GM18505 (cell line): ENCODE measurements around the gene DISP1.
"Not testable (repeated sequence)": the region's sequence is repeated elsewhere in the genome, so short reads cannot be mapped to it uniquely, and the experiment has no call there.

ENCODE experiments used
- ATAC-seq: cut with Tn5 transposase; IDR thresholded peaks from one replicate; pipeline ENCODE4 v1.9.1; 2021; ENCODE audit not compliant: unreplicated experiment
- POLR2A ChIP-seq: IDR thresholded peaks from 4 replicates; pipeline ENCODE4 v1.6.1; 2011; ENCODE audit warnings: borderline replicate concordance; ENCODE audit not compliant: insufficient read depth, insufficient read length; ENCODE audit errors: extremely low read depth

Gene DISP1

DNA sequence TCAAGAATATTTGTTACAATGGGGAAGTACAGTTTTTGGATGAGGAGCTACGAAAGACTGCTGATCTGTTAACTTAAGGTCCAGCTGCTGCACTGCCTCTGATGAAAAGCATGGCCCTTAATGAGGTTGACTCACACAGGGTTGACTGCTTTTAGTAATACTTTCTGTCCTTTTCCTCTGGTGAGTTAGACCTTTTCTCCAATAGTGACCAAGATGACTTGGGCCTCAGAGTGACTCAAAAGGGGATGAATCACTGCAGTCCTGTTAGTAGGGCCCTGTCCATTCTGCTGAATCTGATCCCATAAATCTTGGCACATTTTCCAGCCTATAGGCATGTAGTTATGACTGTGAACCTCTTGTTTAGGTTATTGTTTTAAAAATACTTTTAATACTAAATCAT, 2.7 kb downstream of the DISP1 start:
- TF ChIP-seq POLR2A: no peak
- no peak for ATAC-seq

DNA sequence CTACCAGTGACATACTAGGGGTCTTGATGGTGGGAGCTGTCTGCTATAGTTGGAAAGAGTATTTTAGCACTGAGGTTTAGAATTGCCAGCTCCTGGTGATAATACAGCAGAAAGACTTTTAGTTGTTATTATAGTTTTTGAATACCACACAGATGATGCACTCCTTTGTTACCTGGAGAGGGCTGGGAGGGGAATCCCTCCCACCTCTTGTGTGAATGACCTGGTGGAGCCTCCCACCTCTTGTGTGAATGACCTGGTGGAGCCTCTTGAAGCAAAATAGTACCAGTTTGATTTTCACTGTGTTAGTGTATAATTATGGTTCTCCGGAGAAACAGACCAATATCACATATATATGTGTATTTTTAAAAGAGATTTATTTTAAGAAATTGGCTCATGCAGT, 3.3 kb downstream of the DISP1 start:
- no peak for TF ChIP-seq POLR2A
- no peak for ATAC-seq

DNA sequence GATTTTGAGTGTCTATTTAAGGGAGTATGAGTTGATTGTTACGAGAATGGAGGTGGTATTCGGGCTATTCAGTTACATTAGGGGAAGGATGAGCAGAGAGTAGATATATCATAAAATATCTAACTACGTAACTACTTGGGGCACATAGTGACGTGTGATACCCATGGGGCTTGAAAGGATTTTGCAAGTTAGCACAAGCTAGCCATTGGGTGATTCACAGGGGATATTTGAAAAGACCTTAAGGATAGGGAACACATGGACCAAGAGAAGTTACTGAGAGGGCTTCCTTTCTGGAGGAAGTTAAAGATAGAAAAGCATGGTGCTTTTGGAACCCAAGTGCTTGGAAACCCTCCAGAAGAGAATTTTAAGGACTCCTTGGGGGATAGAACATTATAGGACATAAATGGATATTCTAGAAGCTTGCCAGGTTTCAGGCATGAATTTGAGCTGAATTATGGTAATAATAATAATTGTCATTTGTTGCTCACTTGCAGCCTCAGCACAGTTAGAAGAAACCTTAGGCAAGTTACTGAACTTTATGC, 5.4 kb downstream of the DISP1 start:
- no peak for ATAC-seq
- no peak for TF ChIP-seq POLR2A

DNA sequence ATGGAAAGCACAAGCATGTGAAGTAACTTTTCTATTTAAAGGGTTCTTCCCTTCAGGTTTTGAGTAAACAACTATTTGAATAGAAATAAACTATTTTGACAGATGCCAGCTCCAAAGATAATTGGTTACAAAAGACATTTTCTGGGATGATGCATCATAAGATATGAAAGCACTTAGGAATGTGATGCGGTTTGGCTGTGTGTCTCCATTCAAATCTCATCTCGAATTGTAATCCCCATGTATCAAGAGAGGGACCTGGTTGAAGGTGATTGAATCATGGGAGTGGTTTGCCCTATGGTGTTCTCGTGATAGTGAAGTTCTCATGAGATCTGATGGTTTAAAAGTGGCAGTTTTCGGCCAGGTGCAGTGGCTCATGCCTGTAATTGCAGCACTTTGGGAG, 6.4 kb downstream of the DISP1 start:
- TF ChIP-seq POLR2A: no peak
- ATAC-seq: no peak

DNA sequence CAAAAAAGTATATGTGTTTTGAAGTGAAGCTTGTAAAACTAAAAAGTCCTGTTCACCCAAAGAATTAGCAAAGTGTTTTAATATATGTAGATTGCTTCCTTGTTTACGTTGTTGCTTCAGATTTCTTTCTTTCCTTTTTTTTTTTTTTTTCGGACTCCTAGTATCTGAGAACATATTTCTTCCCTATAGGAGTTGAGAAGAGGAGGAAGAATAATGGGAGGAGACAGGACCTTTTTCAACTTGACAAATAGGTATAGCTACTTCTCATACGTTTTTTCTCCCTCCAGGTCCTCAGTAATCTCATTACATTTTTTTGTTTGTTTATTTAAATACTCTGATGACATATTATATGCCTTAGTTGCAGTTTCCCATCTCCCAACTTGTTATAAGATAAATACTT, 8.9 kb downstream of the DISP1 start:
- no peak for ATAC-seq

DNA sequence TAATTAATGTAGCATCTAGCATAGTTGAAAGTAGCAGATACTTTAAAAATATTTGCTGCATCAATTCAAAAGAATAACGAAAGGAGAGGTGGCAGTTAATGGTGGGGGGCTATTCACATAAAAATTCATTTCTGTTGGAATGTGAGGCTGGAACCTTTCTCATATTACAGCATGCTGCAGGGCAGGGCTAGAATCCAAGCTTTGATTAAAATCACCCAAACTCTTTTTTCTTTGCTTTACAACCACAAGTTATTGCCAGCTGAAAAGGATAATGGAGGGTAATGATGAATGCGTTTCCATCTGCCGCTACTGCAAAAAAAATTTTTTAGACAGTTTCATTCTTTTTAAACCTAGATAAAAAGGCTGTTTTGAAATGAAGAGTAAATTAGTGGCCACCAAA, 9.8 kb downstream of the DISP1 start:
- no peak for ATAC-seq
- TF ChIP-seq POLR2A: no peak

More for the DNA sequence above, 8.9 kb downstream of the DISP1 start:
- no peak for TF ChIP-seq POLR2A

DNA sequence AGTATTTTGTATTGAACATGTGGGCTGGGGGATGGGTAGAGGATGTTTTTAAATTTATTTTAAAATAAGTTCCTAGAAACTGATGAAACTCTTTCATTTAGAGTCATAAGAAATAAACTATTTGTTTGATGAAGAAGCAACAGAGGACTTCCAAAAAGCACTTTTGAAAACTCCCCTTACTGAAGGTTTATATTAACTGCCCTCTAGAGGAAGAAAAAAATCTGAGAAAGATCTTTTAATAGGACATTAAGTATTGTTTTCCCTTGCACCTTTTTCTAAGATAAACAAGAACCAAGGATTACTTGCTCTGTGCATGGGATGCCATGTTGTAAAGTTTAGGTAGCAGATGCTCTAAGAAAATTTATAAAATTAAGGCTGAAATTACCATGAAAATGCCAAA, 14.1 kb downstream of the DISP1 start:
- TF ChIP-seq POLR2A: no peak

DNA sequence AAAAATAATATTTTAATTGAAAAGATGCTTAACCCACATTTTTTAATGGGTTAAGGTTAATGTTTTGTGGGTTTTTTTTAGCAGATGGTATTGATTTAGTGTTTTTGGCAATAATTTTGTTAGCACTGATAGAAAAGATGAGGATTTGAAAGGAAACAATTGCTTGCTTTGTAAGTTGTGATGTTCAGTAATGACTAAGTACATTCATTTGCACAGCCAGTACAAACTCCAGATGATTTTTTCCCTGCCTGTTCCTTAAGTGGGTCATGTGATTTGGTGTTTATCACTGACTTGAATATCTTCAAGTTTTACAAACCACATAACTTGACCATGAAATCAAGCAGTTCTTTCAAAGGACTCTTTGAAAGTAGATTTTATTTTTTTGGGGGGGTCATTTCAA, 15.0 kb downstream of the DISP1 start:
- TF ChIP-seq POLR2A: no peak
- no peak for ATAC-seq

More for the DNA sequence above, 14.1 kb downstream of the DISP1 start:
- no peak for ATAC-seq

DNA sequence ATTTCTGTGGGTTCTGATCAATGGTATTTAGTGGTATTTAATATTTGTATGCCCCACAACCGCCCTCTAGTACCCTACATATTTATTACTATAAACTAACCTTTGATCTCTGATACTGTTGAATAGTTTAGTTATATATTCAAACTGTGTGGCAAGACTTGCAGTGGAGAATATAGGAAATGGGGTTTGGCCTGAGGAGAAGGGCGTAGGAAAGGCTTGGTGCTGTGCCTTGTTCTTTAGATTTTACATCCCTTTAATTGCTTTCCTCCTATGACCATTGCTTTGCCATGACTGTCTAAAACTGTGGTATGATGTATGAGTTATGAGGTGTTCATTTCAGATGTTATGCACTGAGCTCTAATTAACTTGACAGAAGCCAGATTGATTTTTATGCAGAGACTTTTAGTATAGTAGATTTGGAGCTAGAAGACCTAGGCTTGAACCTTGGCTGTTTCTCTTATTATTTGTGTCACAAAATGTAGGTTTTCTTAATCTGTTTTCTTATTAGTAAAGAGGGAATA, 18.6 kb downstream of the DISP1 start:
- TF ChIP-seq POLR2A: no peak
- ATAC-seq: no peak

DNA sequence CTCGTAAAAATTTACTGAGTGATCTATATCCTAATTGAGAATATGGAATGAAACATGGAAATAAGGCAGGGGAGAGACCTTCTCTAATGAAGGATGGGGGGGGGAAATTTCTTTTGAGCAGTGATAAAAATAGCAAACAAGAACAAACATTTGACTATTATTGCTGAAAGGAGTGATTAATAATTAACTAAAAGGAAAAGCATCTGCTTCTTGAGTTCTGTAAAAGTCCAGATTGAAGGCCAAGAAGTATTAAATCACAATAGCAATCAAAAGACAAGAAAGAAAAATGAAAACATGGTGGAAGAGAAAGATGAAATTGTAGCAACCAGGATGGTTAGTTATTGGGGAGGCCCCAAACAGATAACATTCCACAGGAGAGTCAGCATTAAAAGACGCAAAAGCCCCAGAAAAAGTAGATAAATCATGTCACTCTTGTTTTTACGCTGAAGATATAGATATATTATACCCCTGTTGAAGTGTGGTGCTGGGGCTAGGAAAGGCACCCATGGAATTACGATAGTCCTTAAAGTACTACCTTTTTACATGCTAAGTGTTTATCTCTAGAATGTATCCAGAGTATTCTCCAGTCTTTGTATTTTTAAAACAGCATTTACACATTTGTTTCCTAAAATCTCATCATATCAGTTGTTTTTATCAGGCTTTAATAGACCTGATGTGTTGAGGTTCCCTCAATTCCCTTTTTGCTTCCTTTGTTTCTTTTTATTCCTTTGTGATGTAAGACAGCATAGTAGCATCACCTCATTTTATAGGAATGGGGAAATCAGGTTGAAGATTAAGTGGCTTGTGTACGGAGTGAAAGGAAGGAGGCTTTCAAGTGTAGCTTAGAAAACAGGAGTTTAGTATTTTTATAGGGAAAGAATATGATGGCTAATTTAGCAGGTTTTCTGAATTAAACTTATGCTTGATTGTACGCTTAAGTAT, 28.9 kb downstream of the DISP1 start:
- no peak for TF ChIP-seq POLR2A

DNA sequence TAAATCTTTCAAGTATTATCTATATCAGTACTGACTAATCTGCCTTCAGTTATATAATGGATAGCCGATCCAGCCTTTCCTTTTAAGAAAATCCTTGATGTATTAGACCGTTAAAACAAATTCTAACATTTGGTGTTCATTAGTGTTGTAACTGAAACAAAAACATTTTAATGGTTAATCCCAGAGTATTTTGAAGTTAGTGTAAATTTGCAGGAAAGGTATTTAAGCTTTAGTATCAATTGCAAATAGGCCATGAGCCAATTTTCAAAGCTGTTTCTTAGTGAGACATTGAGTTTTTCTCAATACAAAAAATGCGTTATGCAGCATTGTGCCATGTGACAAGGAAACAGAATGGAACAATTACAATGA, 29.6 kb downstream of the DISP1 start:
- ATAC-seq: no peak
- TF ChIP-seq POLR2A: no peak

More for the DNA sequence above, 28.9 kb downstream of the DISP1 start:
- ATAC-seq: no peak

DNA sequence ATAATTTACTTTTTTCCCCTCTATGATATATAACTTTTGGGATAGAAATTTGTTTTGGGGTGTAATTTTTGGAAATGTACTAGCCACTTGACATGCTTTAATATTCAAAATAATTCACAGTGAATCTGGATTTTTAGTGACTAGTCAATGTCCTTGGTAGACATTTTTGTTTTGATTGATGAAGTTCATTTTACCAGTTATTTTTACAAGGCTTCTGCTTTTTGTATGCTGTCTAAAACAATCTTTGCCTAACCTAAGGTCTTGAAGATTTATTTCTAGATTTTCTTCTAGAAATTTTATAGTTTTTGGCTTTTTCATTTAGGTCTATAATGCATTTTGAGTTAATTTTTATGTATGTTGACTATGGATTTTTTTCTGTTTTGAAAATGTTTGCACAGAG, 30.9 kb downstream of the DISP1 start:
- TF ChIP-seq POLR2A: no peak
- ATAC-seq: no peak

DNA sequence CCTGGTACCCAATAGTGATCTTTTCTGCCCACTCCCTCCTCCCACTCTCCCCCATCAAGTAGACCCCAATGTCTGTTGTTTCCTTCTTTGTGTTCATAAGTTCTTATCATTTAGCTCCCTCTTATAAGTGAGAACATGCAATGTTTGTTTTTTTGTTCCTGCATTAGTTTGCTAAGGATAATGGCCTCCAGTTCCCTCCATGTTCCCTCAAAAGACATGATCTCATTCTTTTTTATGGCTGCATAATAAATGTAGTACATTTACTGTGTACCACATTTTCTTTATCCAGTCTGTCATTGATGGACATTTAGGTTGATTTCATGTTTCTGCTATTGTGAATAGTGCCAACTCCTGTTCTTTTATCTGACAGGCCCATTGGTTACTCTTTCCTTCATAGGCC, 35.7 kb downstream of the DISP1 start:
- not testable (repeated sequence) for ATAC-seq

DNA sequence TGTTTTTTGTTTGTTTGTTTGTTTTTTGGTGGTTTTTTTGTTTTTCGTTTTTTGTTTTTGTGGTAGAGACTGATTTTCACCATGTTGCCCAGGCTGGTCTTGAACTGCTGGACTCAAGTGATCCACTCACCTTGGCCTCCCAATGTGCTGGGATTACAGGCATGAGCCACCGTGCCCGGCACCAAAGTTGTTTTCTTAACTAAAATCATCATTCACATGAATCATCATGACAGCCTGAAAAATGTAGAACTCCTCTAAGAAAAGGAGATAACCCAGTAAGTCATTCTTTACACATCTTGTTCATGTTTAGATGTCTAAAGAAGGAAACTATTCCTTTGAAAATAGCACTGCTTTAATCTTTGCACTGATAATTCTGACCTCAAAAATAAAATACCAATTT, 37.5 kb downstream of the DISP1 start:
- TF ChIP-seq POLR2A: no peak
- ATAC-seq: no peak

DNA sequence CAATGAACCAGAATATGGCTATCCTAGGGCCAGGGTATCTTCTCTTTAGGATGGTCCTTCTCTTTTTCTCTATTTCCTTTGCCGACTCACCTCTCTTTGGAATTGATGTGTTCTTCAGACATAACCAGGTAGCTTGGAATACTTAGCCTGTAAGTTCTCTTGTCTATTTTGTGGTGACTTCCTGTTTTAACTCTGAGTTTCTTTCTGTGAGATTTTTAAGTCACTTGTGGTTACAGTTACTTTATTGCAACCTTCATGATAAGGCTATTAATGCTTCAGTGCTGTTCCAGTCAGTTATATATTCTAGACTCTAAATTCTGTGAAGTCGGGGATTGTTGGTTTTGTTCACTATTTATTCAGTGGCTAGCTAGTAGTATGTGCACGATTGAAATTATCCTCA, 46.2 kb downstream of the DISP1 start:
- ATAC-seq: no peak
- no peak for TF ChIP-seq POLR2A
